Retinal pigment epithelial cell (primary cell): Measurements from ENCODE around the gene PRR15.

ENCODE experiments used
- DNase-seq: peaks from one replicate; pipeline ENCODE4 v3.0.0-alpha.2; 2010; ENCODE audit warnings: low read depth
- H3K4me3 ChIP-seq: 2 replicates; pipeline ENCODE4 v1.5.1; 2011; ENCODE audit warnings: mild to moderate bottlenecking, low read length, control low read depth, moderate library complexity
- TF ChIP-seq, protein P1 (sequence below): conservative IDR thresholded peaks from 2 replicates; pipeline ENCODE4 v1.5.1; 2011; ENCODE audit warnings: low read depth, low read length, control low read depth, inconsistent platforms

The PRR15 gene

GRCh38 chr7:29588900-29589696 lies 25.5 kb downstream of the PRR15 start:
- no peak overlapping the region for H3K4me3 ChIP-seq
- TF ChIP-seq, protein P1, sequence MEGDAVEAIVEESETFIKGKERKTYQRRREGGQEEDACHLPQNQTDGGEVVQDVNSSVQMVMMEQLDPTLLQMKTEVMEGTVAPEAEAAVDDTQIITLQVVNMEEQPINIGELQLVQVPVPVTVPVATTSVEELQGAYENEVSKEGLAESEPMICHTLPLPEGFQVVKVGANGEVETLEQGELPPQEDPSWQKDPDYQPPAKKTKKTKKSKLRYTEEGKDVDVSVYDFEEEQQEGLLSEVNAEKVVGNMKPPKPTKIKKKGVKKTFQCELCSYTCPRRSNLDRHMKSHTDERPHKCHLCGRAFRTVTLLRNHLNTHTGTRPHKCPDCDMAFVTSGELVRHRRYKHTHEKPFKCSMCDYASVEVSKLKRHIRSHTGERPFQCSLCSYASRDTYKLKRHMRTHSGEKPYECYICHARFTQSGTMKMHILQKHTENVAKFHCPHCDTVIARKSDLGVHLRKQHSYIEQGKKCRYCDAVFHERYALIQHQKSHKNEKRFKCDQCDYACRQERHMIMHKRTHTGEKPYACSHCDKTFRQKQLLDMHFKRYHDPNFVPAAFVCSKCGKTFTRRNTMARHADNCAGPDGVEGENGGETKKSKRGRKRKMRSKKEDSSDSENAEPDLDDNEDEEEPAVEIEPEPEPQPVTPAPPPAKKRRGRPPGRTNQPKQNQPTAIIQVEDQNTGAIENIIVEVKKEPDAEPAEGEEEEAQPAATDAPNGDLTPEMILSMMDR: peak; percentile 96
- no peak for DNase-seq

- H3K4me3 ChIP-seq: no peak overlapping the region
- TF ChIP-seq, protein P1: no peak
- DNase-seq: no peak
Observed at GRCh38 chr7:29592866-29593265, 29.2 kb downstream of the PRR15 start.

DNA sequence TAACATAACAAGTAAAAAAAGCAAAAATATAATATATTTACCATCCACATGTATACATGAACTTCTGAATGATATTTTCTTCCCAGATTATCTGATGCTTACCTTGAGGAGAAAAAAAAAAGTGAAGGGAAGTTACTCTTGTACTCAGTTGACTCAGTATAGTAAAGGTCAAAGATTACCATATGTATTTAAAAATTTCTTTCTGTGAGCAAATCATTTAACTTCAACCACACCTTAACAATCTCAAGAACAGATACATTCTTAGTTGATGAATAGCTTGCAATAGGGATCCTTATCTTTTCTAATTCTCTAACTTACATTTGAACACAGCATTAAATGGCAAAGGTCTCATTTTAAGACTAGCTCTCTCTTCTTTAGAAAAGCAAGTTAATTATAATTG lies 29.8 kb downstream of the PRR15 start:
- H3K4me3 ChIP-seq: no peak overlapping the region
- TF ChIP-seq, protein P1: no peak
- no peak for DNase-seq

- TF ChIP-seq, protein P1: no peak
- H3K4me3 ChIP-seq: no peak overlapping the region
- no peak for DNase-seq
Observed at GRCh38 chr7:29596593-29597178, 33.1 kb downstream of the PRR15 start.

DNA sequence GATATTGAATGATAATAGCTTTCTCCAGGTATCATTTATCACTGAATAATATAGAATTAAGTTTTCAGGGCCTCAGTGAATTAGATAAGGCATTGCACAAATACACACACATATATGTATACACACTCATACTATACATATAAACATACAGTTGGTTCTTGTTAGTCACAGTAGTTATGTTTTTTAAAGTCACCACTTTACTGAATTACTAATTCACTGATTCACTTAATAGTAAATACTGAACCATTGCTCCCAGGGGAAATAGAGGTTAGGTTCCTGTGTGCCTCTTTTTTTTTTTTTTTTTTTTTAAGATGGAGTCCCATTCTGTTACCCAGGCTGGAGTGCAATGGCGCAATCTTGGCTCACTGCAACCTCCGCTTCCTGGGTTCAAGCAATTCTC lies 33.6 kb downstream of the PRR15 start:
- no peak for DNase-seq
- TF ChIP-seq, protein P1: no peak
- no peak overlapping the region for H3K4me3 ChIP-seq

DNA sequence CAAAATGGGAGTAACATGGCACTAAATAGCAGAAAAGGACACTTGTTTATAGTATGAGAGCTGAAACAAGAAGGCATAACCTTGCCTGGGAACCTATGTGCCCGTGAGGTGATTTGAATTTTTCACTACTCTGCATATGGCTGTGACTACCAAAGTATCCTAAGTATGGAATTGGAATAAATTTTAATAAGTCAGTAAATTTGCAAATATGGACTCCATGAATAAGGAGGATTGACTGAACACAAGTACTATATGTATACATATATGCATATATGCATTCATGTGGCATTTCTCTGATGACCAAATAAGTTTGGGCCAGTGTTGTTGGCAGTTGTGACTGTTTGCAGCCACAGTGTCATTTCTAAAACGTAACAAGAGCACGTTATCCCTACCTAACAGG lies 34.5 kb downstream of the PRR15 start:
- TF ChIP-seq, protein P1: no peak
- H3K4me3 ChIP-seq: no peak overlapping the region
- no peak for DNase-seq

DNA sequence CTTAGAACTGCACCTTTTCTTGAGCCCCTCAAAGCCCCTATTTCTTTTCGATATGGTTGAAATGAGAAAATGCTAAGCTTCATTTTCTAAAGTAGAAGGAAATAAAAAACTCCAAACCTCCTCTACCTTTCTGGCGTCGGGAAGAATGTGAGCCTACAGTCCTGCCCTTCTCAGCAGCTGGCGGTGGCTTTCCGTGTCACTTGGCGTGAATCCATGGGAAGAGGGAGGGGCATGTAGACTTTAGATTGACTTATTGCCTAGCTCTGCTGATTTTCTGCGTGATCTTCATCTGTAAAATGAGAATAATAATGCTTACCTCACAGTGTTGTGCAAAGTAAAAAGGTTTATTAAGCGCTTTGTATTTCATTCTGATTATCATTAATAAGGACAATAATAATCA lies 35.0 kb downstream of the PRR15 start:
- TF ChIP-seq, protein P1: no peak
- no peak overlapping the region for H3K4me3 ChIP-seq
- no peak for DNase-seq
